Measurements from ENCODE around the gene POLQ.
"Not testable (repeated sequence)": the region's sequence is repeated elsewhere in the genome, so short reads cannot be mapped to it uniquely, and the experiment has no call there.

DNA sequence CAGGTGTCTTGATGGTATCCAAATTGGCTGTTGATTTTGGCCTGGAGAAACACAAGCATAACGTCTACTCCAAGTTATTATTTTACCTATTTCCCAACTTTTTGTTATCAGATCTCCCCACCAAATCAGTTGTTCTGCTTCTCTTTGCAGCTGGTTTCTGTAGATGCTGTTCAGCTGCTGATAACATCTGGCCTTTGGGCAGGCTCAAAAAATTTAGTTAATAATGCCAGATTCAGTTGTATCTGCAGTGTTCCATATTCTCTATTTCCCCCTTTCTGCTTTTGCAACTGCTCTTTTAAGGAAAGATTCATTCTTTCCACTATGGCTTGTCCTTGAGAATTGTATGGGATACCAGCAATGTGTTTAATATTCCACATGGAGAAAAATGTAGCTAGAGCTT lies 149.8 kb downstream of the POLQ start:
- TF ChIP-seq CHD2 (IDR thresholded peaks at IDR 0.05; ENCODE audit: borderline replicate concordance, low read depth, low read length); TAF1 (IDR thresholded peaks at IDR 0.05; ENCODE audit: borderline replicate concordance, low read depth, low read length); ZNF24 (IDR thresholded peaks at IDR 0.05); ASH2L (IDR thresholded peaks at IDR 0.05; ENCODE audit: borderline replicate concordance, low read depth); LARP7 (IDR thresholded peaks at IDR 0.05): not testable (repeated sequence)
- TF ChIP-seq, protein P1, sequence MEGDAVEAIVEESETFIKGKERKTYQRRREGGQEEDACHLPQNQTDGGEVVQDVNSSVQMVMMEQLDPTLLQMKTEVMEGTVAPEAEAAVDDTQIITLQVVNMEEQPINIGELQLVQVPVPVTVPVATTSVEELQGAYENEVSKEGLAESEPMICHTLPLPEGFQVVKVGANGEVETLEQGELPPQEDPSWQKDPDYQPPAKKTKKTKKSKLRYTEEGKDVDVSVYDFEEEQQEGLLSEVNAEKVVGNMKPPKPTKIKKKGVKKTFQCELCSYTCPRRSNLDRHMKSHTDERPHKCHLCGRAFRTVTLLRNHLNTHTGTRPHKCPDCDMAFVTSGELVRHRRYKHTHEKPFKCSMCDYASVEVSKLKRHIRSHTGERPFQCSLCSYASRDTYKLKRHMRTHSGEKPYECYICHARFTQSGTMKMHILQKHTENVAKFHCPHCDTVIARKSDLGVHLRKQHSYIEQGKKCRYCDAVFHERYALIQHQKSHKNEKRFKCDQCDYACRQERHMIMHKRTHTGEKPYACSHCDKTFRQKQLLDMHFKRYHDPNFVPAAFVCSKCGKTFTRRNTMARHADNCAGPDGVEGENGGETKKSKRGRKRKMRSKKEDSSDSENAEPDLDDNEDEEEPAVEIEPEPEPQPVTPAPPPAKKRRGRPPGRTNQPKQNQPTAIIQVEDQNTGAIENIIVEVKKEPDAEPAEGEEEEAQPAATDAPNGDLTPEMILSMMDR (IDR thresholded peaks at IDR 0.05 in 2 of 3, conservative IDR thresholded peaks at IDR 0.05 in 1 of 3; ENCODE audit: control insufficient read depth in 2 of 3, extremely low read depth in 1 of 3, insufficient read depth in 1 of 3, low read depth in 3 of 3, low read length in 3 of 3), result not testable (repeated sequence)
- TF ChIP-seq, protein P2, sequence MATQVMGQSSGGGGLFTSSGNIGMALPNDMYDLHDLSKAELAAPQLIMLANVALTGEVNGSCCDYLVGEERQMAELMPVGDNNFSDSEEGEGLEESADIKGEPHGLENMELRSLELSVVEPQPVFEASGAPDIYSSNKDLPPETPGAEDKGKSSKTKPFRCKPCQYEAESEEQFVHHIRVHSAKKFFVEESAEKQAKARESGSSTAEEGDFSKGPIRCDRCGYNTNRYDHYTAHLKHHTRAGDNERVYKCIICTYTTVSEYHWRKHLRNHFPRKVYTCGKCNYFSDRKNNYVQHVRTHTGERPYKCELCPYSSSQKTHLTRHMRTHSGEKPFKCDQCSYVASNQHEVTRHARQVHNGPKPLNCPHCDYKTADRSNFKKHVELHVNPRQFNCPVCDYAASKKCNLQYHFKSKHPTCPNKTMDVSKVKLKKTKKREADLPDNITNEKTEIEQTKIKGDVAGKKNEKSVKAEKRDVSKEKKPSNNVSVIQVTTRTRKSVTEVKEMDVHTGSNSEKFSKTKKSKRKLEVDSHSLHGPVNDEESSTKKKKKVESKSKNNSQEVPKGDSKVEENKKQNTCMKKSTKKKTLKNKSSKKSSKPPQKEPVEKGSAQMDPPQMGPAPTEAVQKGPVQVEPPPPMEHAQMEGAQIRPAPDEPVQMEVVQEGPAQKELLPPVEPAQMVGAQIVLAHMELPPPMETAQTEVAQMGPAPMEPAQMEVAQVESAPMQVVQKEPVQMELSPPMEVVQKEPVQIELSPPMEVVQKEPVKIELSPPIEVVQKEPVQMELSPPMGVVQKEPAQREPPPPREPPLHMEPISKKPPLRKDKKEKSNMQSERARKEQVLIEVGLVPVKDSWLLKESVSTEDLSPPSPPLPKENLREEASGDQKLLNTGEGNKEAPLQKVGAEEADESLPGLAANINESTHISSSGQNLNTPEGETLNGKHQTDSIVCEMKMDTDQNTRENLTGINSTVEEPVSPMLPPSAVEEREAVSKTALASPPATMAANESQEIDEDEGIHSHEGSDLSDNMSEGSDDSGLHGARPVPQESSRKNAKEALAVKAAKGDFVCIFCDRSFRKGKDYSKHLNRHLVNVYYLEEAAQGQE (IDR thresholded peaks at IDR 0.05; ENCODE audit: low read depth, low read length), result not testable (repeated sequence)

All from GM12878 (cell line).